ENCODE measurements around the gene CRYBG2. TPM values are rescaled to one million over a fixed set of nuclear protein-coding genes. Genes with fewer than 3 reads are reported as not detected.
A peak's percentile ranks its signal among the peaks of the same experiment; 100 is the strongest.
"Not testable (repeated sequence)": the region's sequence is repeated elsewhere in the genome, so short reads cannot be mapped to it uniquely, and the experiment has no call there.

The CRYBG2 gene
- total RNA-seq, 2 donors from 2014 or later = 9.0 to 15.1 TPM

DNA sequence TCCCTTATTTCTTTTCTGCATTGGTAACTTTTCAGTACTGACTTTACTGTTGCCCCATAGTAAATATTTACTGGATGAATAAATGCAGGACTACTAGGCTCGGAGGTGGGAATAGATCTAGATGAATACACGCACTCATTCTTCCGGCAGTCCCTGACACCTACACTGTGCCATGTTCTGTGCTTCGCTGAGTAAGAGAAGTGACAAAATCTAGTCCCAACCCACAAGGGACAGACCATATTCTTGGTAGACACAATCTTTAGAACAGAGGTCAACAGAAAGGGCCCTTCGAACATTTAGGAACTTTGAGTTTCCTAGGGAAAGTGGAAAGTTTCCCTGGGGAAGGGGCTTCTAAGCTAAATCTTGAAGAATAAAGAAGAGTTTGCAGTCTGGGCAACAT, 39.4 kb downstream of the CRYBG2 start:
- H3K4me1 ChIP-seq (ENCODE audit: control insufficient read depth, insufficient read depth, low read length) = no peaks in the 10 kb centered on the region
- no peak overlapping the region for H3K4me3 Mint-ChIP-seq

GRCh38 chr1:26307966-26308899, 45.7 kb downstream of the CRYBG2 start:
- not testable (repeated sequence) for DNase-seq; H3K9me3 ChIP-seq (ENCODE audit: control insufficient read depth, low read length); H3K27ac Mint-ChIP-seq; H3K27me3 Mint-ChIP-seq (ENCODE audit: insufficient read depth); H3K36me3 Mint-ChIP-seq (ENCODE audit: low read depth); H3K9ac ChIP-seq (ENCODE audit: extremely low read depth, low read length, poor library complexity, severe bottlenecking); H3K4me3 Mint-ChIP-seq; H3K4me3 ChIP-seq (ENCODE audit: low read length); H3K27ac ChIP-seq (ENCODE audit: low read depth, low read length); H3K27me3 ChIP-seq (ENCODE audit: control insufficient read depth, insufficient read depth, low read length, poor library complexity, severe bottlenecking); H3K36me3 ChIP-seq (ENCODE audit: control insufficient read depth, insufficient read depth, low read length); H3K9me3 Mint-ChIP-seq; H3K4me1 ChIP-seq (ENCODE audit: control insufficient read depth, insufficient read depth, low read length)
- H3K4me1 Mint-ChIP-seq = peaks cover 21% of the 10 kb centered on the region
- 86 to 89% methylated on average over 13 to 21 of the region's 21 CpGs for WGBS, 2 experiments (ENCODE audit: insufficient coverage in 1 of 2, insufficient read length in 1 of 2)

More for the DNA sequence above, 39.4 kb downstream of the CRYBG2 start:
- H3K27ac Mint-ChIP-seq = no peak overlapping the region
- Histone ChIP-seq H3K9me3 (ENCODE audit: control insufficient read depth, low read length) (no peaks in the 10 kb centered on the region), H3K36me3 (ENCODE audit: control insufficient read depth, insufficient read depth, low read length) (no peaks in the 10 kb centered on the region), H3K4me3 (ENCODE audit: low read length) (no peak overlapping the region), H3K27me3 (ENCODE audit: control insufficient read depth, insufficient read depth, low read length, poor library complexity, severe bottlenecking) (no peaks in the 10 kb centered on the region), H3K9ac (ENCODE audit: extremely low read depth, low read length, poor library complexity, severe bottlenecking) (no peak overlapping the region), H3K27ac (ENCODE audit: low read depth, low read length) (no peak overlapping the region)
- no peaks in the 10 kb centered on the region for H3K9me3 Mint-ChIP-seq
- no peak for DNase-seq
- 92 to 94% methylated on average over 3 to 5 of the region's 5 CpGs for WGBS, 2 experiments (ENCODE audit: insufficient coverage in 1 of 2, insufficient read length in 1 of 2)
- H3K27me3 Mint-ChIP-seq (ENCODE audit: insufficient read depth) = peaks cover 8% of the 10 kb centered on the region
- H3K36me3 Mint-ChIP-seq (ENCODE audit: low read depth) = no peaks in the 10 kb centered on the region
- TF ChIP-seq, protein P1, sequence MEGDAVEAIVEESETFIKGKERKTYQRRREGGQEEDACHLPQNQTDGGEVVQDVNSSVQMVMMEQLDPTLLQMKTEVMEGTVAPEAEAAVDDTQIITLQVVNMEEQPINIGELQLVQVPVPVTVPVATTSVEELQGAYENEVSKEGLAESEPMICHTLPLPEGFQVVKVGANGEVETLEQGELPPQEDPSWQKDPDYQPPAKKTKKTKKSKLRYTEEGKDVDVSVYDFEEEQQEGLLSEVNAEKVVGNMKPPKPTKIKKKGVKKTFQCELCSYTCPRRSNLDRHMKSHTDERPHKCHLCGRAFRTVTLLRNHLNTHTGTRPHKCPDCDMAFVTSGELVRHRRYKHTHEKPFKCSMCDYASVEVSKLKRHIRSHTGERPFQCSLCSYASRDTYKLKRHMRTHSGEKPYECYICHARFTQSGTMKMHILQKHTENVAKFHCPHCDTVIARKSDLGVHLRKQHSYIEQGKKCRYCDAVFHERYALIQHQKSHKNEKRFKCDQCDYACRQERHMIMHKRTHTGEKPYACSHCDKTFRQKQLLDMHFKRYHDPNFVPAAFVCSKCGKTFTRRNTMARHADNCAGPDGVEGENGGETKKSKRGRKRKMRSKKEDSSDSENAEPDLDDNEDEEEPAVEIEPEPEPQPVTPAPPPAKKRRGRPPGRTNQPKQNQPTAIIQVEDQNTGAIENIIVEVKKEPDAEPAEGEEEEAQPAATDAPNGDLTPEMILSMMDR (conservative IDR thresholded peaks at IDR 0.05) = no peak
- peaks cover 15% of the 10 kb centered on the region for H3K4me1 Mint-ChIP-seq

- H3K4me1 ChIP-seq (ENCODE audit: control insufficient read depth, insufficient read depth, low read length) = no peaks in the 10 kb centered on the region
- Mint-ChIP-seq H3K9me3 (no peaks in the 10 kb centered on the region), H3K4me3 (peak overlapping the region; percentile 90), H3K4me1 (peaks cover 21% of the 10 kb centered on the region), H3K27ac (no peak overlapping the region), H3K36me3 (ENCODE audit: low read depth) (no peaks in the 10 kb centered on the region), H3K27me3 (ENCODE audit: insufficient read depth) (peaks cover 4% of the 10 kb centered on the region)
- no peak overlapping the region for H3K27ac ChIP-seq (ENCODE audit: low read depth, low read length)
- 74 to 86% methylated on average over 1 to 6 of the region's 6 CpGs for WGBS, 2 experiments (ENCODE audit: insufficient coverage in 1 of 2, insufficient read length in 1 of 2)
- no peak for DNase-seq
- peak overlapping the region; percentile 61 for H3K9ac ChIP-seq (ENCODE audit: extremely low read depth, low read length, poor library complexity, severe bottlenecking)
- H3K9me3 ChIP-seq (ENCODE audit: control insufficient read depth, low read length) = no peaks in the 10 kb centered on the region
- TF ChIP-seq, protein P1 (conservative IDR thresholded peaks at IDR 0.05) = no peak
- peak overlapping the region; percentile 82 for H3K4me3 ChIP-seq (ENCODE audit: low read length)
- H3K36me3 ChIP-seq (ENCODE audit: control insufficient read depth, insufficient read depth, low read length) = no peaks in the 10 kb centered on the region
- H3K27me3 ChIP-seq (ENCODE audit: control insufficient read depth, insufficient read depth, low read length, poor library complexity, severe bottlenecking) = no peaks in the 10 kb centered on the region
Measured at GRCh38 chr1:26307363-26307781, 46.6 kb downstream of the CRYBG2 start.
